Smooth muscle cell (in vitro differentiated cells): ENCODE data around the gene PNMA6E. TPM values are rescaled to one million over a fixed set of nuclear protein-coding genes. Genes with fewer than 3 reads are reported as not detected.
"Not testable (repeated sequence)": the region's sequence is repeated elsewhere in the genome, so short reads cannot be mapped to it uniquely, and the experiment has no call there.

Experiments used
- DNase-seq: peaks from one replicate; lab custom pipeline; 2025; ENCODE audit not compliant: unreplicated experiment; lab: John Stamatoyannopoulos, UW
- H2AFZ ChIP-seq: fragments of 200-600 bp; sonication (generic); 2 replicates; pipeline ENCODE4 v1.6.0; 2016; ENCODE audit warnings: antibody characterized with exemption, low read depth, mild to moderate bottlenecking
- H3F3A ChIP-seq: fragments of 200-600 bp; sonication (generic); 2 replicates; pipeline ENCODE4 v1.6.0; 2017; ENCODE audit warnings: antibody characterized with exemption, low read depth
- H3K27ac ChIP-seq: fragments of 200-600 bp; sonication (generic); 2 replicates; pipeline ENCODE4 v1.5.1; 2016; ENCODE audit warnings: low read depth, mild to moderate bottlenecking
- H3K27me3 ChIP-seq: fragments of 200-600 bp; sonication (generic); 2 replicates; pipeline ENCODE4 v1.6.1; 2016; ENCODE audit warnings: low read depth, mild to moderate bottlenecking
- H3K36me3 ChIP-seq: fragments of 200-600 bp; sonication (generic); 2 replicates; pipeline ENCODE4 v1.5.1; 2016; ENCODE audit warnings: low read depth
- H3K4me1 ChIP-seq: fragments of 200-600 bp; sonication (generic); 2 replicates; pipeline ENCODE4 v1.5.1; 2016; ENCODE audit warnings: low read depth
- H3K4me2 ChIP-seq: fragments of 200-600 bp; sonication (generic); 2 replicates; pipeline ENCODE4 v1.6.0; 2016; ENCODE audit warnings: mild to moderate bottlenecking
- H3K4me3 ChIP-seq: fragments of 200-600 bp; sonication (generic); 2 replicates; pipeline ENCODE4 v1.5.1; 2016; ENCODE audit warnings: mild to moderate bottlenecking
- H3K79me2 ChIP-seq: fragments of 200-600 bp; sonication (generic); 2 replicates; pipeline ENCODE4 v1.6.0; 2016; ENCODE audit warnings: low read depth, mild to moderate bottlenecking
- H3K9ac ChIP-seq: fragments of 200-600 bp; sonication (generic); 2 replicates; pipeline ENCODE4 v1.6.0; 2016; ENCODE audit warnings: low read depth
- H3K9me3 ChIP-seq: fragments of 200-600 bp; sonication (generic); replicated peaks from 2 replicates; pipeline ENCODE4 v1.5.1; 2016; ENCODE audit warnings: low read depth
- H4K20me1 ChIP-seq: fragments of 200-600 bp; sonication (generic); 2 replicates; pipeline ENCODE4 v1.6.0; 2016; ENCODE audit warnings: low read depth
- WGBS: methylation state at CpG from one replicate; pipeline ENCODE4 v1.1.7; 2016; ENCODE audit warnings: low lambda C conversion rate; 5-methylcytosine and 5-hydroxymethylcytosine counted together
- polyA plus RNA-seq: library from polyadenylated mRNA; unstranded; fragments of >200 nt; fragmentation: Nextera tagmentation; extraction: Ambion mirVana; gene quantifications from 2 replicates; pipeline ENCODE4 v1.2.1, GENCODE V29; 2016
- total RNA-seq: library from RNA; depleted of rRNA; stranded (reverse); fragments of >200 nt; gene quantifications from 2 replicates; pipeline ENCODE4 v1.2.3, GENCODE V29; 2014
- TF ChIP-seq, protein P1 (sequence below): fragments of 200-600 bp; sonication (generic); IDR thresholded peaks from 2 replicates; pipeline ENCODE4 v1.5.1; 2017; ENCODE audit warnings: borderline replicate concordance, mild to moderate bottlenecking, antibody characterized with exemption; ENCODE audit not compliant: insufficient read depth, poor library complexity, severe bottlenecking

The PNMA6E gene
- total and polyA plus RNA-seq, 2 experiments from 2014 or later, result not detected

DNA sequence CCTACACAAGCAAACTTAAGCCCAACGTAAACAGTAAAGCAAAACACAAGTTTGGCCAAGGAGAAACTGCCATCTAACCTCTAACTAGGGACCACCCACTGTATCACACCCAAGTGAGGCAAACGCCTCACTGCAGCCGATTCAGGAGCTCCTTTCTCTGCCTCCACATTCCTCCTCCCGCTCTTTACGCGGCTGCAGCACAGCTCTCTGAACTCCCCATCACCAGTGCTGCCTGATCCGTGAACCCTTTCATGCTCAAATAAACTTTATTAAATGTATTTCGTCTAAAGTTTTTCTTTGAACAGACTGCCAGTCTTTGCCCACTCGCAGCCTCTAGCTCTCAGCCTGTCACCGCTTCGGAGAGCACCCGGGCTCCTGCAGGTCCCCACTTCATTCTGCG is 6.5 kb downstream of the PNMA6E start:
- Histone ChIP-seq H3K36me3 (no peaks in the 10 kb centered on the region), H3K4me1 (no peaks in the 10 kb centered on the region), H3F3A (no peaks in the 10 kb centered on the region), H4K20me1 (no peaks in the 10 kb centered on the region), H3K27me3 (no peaks in the 10 kb centered on the region), H3K79me2 (no peaks in the 10 kb centered on the region), H3K27ac (no peak overlapping the region), H3K4me3 (no peak overlapping the region), H2AFZ (no peak overlapping the region), H3K9me3 (no peaks in the 10 kb centered on the region), H3K4me2 (no peak overlapping the region), H3K9ac (no peak overlapping the region)
- WGBS, result 79% methylated on average over 13 of the region's 13 CpGs
- DNase-seq, result no peak
- TF ChIP-seq, protein P1, sequence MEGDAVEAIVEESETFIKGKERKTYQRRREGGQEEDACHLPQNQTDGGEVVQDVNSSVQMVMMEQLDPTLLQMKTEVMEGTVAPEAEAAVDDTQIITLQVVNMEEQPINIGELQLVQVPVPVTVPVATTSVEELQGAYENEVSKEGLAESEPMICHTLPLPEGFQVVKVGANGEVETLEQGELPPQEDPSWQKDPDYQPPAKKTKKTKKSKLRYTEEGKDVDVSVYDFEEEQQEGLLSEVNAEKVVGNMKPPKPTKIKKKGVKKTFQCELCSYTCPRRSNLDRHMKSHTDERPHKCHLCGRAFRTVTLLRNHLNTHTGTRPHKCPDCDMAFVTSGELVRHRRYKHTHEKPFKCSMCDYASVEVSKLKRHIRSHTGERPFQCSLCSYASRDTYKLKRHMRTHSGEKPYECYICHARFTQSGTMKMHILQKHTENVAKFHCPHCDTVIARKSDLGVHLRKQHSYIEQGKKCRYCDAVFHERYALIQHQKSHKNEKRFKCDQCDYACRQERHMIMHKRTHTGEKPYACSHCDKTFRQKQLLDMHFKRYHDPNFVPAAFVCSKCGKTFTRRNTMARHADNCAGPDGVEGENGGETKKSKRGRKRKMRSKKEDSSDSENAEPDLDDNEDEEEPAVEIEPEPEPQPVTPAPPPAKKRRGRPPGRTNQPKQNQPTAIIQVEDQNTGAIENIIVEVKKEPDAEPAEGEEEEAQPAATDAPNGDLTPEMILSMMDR, result no peak

- Histone ChIP-seq H3K36me3 (no peaks in the 10 kb centered on the region), H3K4me1 (no peaks in the 10 kb centered on the region), H3K27ac (no peak overlapping the region), H3K9ac (no peak overlapping the region), H3K4me2 (no peak overlapping the region), H3K27me3 (no peaks in the 10 kb centered on the region), H3K4me3 (no peak overlapping the region), H3F3A (no peaks in the 10 kb centered on the region), H3K79me2 (no peaks in the 10 kb centered on the region), H2AFZ (no peak overlapping the region), H4K20me1 (no peaks in the 10 kb centered on the region), H3K9me3 (no peaks in the 10 kb centered on the region)
- 91% methylated on average over 16 of the region's 16 CpGs for whole genome bisulfite sequencing
- TF ChIP-seq, protein P1, result no peak
- no peak for DNase-seq
Measured at GRCh38 chrX:153392642-153393321, 8.4 kb downstream of the PNMA6E start.

DNA sequence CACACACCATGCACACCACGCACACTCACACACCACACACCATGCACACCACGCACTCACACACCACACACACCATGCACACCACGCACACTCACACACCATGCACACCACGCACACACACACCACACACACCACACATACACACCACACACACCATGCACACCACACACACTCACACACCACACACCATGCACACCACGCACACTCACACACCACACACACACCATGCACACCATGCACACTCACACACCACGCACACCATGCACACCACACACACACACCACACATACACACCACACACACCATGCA is 11.7 kb downstream of the PNMA6E start:
- not testable (repeated sequence) for H3K4me1 ChIP-seq, H3K9me3 ChIP-seq, H3K4me3 ChIP-seq, H3K9ac ChIP-seq, H3K79me2 ChIP-seq, H3K36me3 ChIP-seq, DNase-seq, H3F3A ChIP-seq, H2AFZ ChIP-seq, H3K4me2 ChIP-seq, H3K27ac ChIP-seq, H4K20me1 ChIP-seq, H3K27me3 ChIP-seq
- WGBS, result no CpG with 5 or more reads among the region's 6 CpGs

- TF ChIP-seq, protein P1, result no peak
- no peaks in the 10 kb centered on the region for H3K27me3 ChIP-seq
- no peak overlapping the region for H3K27ac ChIP-seq
- 97% methylated on average over 10 of the region's 14 CpGs for WGBS
- H3F3A ChIP-seq, result no peaks in the 10 kb centered on the region
- no peaks in the 10 kb centered on the region for H3K9me3 ChIP-seq
- no peak overlapping the region for H2AFZ ChIP-seq
- H3K4me1 ChIP-seq, result no peaks in the 10 kb centered on the region
- H3K79me2 ChIP-seq, result no peaks in the 10 kb centered on the region
- no peaks in the 10 kb centered on the region for H3K36me3 ChIP-seq
- no peak overlapping the region for H3K9ac ChIP-seq
- no peak overlapping the region for H3K4me2 ChIP-seq
- H3K4me3 ChIP-seq, result no peak overlapping the region
- H4K20me1 ChIP-seq, result no peaks in the 10 kb centered on the region
- no peak for DNase-seq
Measured at GRCh38 chrX:153388722-153389459, 12.3 kb downstream of the PNMA6E start.
